Caco-2 (cell line): ENCODE measurements around the gene ZNF507. TPM values are rescaled to one million over a fixed set of nuclear protein-coding genes. Genes with fewer than 3 reads are reported as not detected.
"Not testable (repeated sequence)": the region's sequence is repeated elsewhere in the genome, so short reads cannot be mapped to it uniquely, and the experiment has no call there.

Experiments used
- BruUV-seq: library from RNA; stranded (reverse); fragments of 400-500 nt; replicated peaks from 2 replicates; lab custom pipeline; 2021; lab: Mats Ljungman, UMichigan
- CTCF ChIA-PET: fragments of 300-600 bp; sonication (Branson Sonifier 250); formaldehyde crosslinking; loops from one replicate; lab custom pipeline; 2022; ENCODE audit warnings: antibody characterized with exemption; lab: Charles Lee
- POLR2A ChIA-PET: fragments of 300-600 bp; sonication (Branson Sonifier 250); formaldehyde crosslinking; loops from one replicate; lab custom pipeline; 2022; ENCODE audit warnings: antibody characterized with exemption; lab: Charles Lee
- DNase-seq, 2 experiments: peaks; one replicate each; pipeline versions ENCODE4 v3.0.0 to v3.0.0-alpha.2; 2020 to 2022
- H3K27me3 ChIP-seq: replicated peaks from 2 replicates; pipeline ENCODE4 v1.6.0; 2011; ENCODE audit warnings: low read length; ENCODE audit not compliant: control insufficient read depth, insufficient read depth
- H3K36me3 ChIP-seq: 2 replicates; pipeline ENCODE4 v1.5.1; 2011; ENCODE audit warnings: low read length; ENCODE audit not compliant: control insufficient read depth, insufficient read depth
- H3K4me1 ChIP-seq: fragments of 250-450 bp; sonication (Bioruptor Pico); 2 replicates; pipeline ENCODE4 v1.5.1; 2020; ENCODE audit warnings: mild to moderate bottlenecking
- H3K4me3 ChIP-seq: 2 replicates; pipeline ENCODE4 v1.5.1; 2011; ENCODE audit warnings: low read depth, mild to moderate bottlenecking, control low read depth, low read length
- H3K9me3 ChIP-seq: fragments of 250-450 bp; sonication (Bioruptor Pico); 2 replicates; pipeline ENCODE4 v1.5.1; 2020; ENCODE audit warnings: mild to moderate bottlenecking, moderate library complexity
- H3K27ac Mint-ChIP-seq: one replicate; pipeline ENCODE4 v1.8.0; 2022; ENCODE audit warnings: mixed read lengths; ENCODE audit not compliant: unreplicated experiment
- H3K27me3 Mint-ChIP-seq: one replicate; pipeline ENCODE4 v1.8.0; 2022; ENCODE audit warnings: mixed read lengths; ENCODE audit not compliant: insufficient read depth, unreplicated experiment
- H3K36me3 Mint-ChIP-seq: one replicate; pipeline ENCODE4 v1.8.0; 2022; ENCODE audit warnings: mild to moderate bottlenecking, mixed read lengths; ENCODE audit not compliant: insufficient read depth, unreplicated experiment
- H3K4me1 Mint-ChIP-seq: one replicate; pipeline ENCODE4 v1.8.0; 2022; ENCODE audit warnings: low read depth, mixed read lengths; ENCODE audit not compliant: unreplicated experiment
- H3K4me3 Mint-ChIP-seq: one replicate; pipeline ENCODE4 v1.8.0; 2022; ENCODE audit warnings: mild to moderate bottlenecking, moderate library complexity, mixed read lengths; ENCODE audit not compliant: unreplicated experiment
- H3K9me3 Mint-ChIP-seq: one replicate; pipeline ENCODE4 v1.8.0; 2022; ENCODE audit warnings: mixed read lengths; ENCODE audit not compliant: unreplicated experiment
- CTCF ChIP-seq, 2 experiments: fragments of 200-600 bp in 1 of 2; IDR thresholded peaks; 1 replicate in 1 of 2; 2 replicates in 1 of 2; pipeline versions ENCODE4 v1.5.1 to v1.8.0; 2011 to 2022; ENCODE audit warnings: antibody characterized with exemption in 1 of 2, control low read depth in 1 of 2, inconsistent platforms in 1 of 2, low read depth in 1 of 2, low read length in 1 of 2, mild to moderate bottlenecking in 1 of 2, moderate library complexity in 1 of 2; ENCODE audit not compliant: insufficient read depth in 1 of 2, severe bottlenecking in 1 of 2, unreplicated experiment in 1 of 2
- intact Hi-C: fragments of 100-400 bp; cut with micrococcal nuclease; formaldehyde crosslinking; loops from one replicate; pipeline ENCODE4 v1.10.0; 2022; ENCODE audit not compliant: unreplicated experiment
- total RNA-seq: library from RNA; stranded (reverse); gene quantifications from 2 replicates; pipeline ENCODE4 v1.2.3, GENCODE V29; 2022

The ZNF507 gene
- total RNA-seq, 1 experiment from 2014 or later, result 27.4 TPM

DNA sequence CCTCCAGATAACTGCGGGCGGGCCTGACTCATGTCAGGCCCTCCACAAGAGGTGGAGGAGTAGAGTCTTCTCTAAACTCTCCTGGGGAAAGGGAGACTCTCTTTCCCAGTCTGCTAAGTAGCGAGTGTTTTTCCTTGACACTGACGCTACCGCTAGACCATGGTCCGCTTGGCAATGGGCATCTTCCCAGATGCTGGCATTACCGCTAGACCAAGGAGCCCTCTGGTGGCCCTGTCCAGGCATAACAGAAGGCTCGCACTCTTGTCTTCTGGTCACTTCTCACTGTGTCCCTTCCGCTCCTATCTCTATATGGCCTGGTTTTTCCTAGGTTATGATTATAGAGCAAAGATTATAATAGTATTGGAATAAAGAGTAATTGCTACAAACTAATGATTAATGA is 31.7 kb downstream of the ZNF507 start:
- H3K27ac Mint-ChIP-seq, H3K9me3 ChIP-seq, H3K27me3 Mint-ChIP-seq, BruUV-seq, H3K4me3 ChIP-seq, H3K4me3 Mint-ChIP-seq, H3K27me3 ChIP-seq, POLR2A ChIA-PET, H3K36me3 ChIP-seq, H3K9me3 Mint-ChIP-seq, CTCF ChIA-PET: not testable (repeated sequence)
- intact Hi-C loops, result loop anchor here (1.0 to 5.0 kb wide), 2 partner anchors 37 to 90 kb away; no protein-coding TSS in a partner anchor
- H3K4me1 Mint-ChIP-seq, result peaks cover 40% of the 10 kb centered on the region
- TF ChIP-seq CTCF (IDR thresholded peaks at IDR 0.05; ENCODE audit: insufficient read depth in 1 of 2, low read depth in 1 of 2, low read length in 1 of 2, severe bottlenecking in 1 of 2, unreplicated experiment in 1 of 2), result peak; percentile 16 to 58
- peaks cover 33% of the 10 kb centered on the region for H3K4me1 ChIP-seq
- peak; percentile 43 to 44 for DNase-seq
- H3K36me3 Mint-ChIP-seq, result peaks cover 58% of the 10 kb centered on the region

GRCh38 chr19:32380269-32380668 is 34.9 kb downstream of the ZNF507 start:
- H3K4me3 ChIP-seq, result no peak overlapping the region
- Mint-ChIP-seq H3K9me3 (no peaks in the 10 kb centered on the region), H3K27ac (no peak overlapping the region), H3K36me3 (peaks cover 42% of the 10 kb centered on the region), H3K4me3 (no peak overlapping the region), H3K27me3 (no peaks in the 10 kb centered on the region), H3K4me1 (peaks cover 9% of the 10 kb centered on the region)
- DNase-seq, result no peak
- no peak for TF ChIP-seq CTCF (IDR thresholded peaks at IDR 0.05; ENCODE audit: insufficient read depth in 1 of 2, low read depth in 1 of 2, low read length in 1 of 2, severe bottlenecking in 1 of 2, unreplicated experiment in 1 of 2)
- H3K27me3 ChIP-seq, result no peaks in the 10 kb centered on the region
- ChIA-PET CTCF (no interaction called here), POLR2A (no interaction called here)
- H3K9me3 ChIP-seq, result no peaks in the 10 kb centered on the region
- no TSS peak for BruUV-seq
- intact Hi-C loops, result no loop called here
- H3K36me3 ChIP-seq, result no peaks in the 10 kb centered on the region; the same call in none of the 2 replicates
- peaks cover 8% of the 10 kb centered on the region for H3K4me1 ChIP-seq

- H3K9me3 ChIP-seq, result no peaks in the 10 kb centered on the region
- no TSS peak for BruUV-seq
- no peak for TF ChIP-seq CTCF (IDR thresholded peaks at IDR 0.05; ENCODE audit: insufficient read depth in 1 of 2, low read depth in 1 of 2, low read length in 1 of 2, severe bottlenecking in 1 of 2, unreplicated experiment in 1 of 2)
- CTCF ChIA-PET, result interaction anchor here (1.3 kb wide), 1 partner anchor 48 kb away, joined by 4 read pairs; no protein-coding TSS in a partner anchor
- peaks cover 7% of the 10 kb centered on the region for H3K4me1 ChIP-seq
- Mint-ChIP-seq H3K9me3 (no peaks in the 10 kb centered on the region), H3K27me3 (no peaks in the 10 kb centered on the region), H3K4me1 (peaks cover 4% of the 10 kb centered on the region), H3K27ac (no peak overlapping the region), H3K36me3 (peaks cover 27% of the 10 kb centered on the region), H3K4me3 (no peak overlapping the region)
- H3K4me3 ChIP-seq, result no peak overlapping the region
- no peaks in the 10 kb centered on the region; the same call in 1 of the 2 replicates for H3K36me3 ChIP-seq
- POLR2A ChIA-PET, result interaction anchor here (0.6 kb wide), 1 partner anchor 18 kb away, joined by 3 read pairs; no protein-coding TSS in a partner anchor
- no peaks in the 10 kb centered on the region for H3K27me3 ChIP-seq
- intact Hi-C loops, result no loop called here
- no peak for DNase-seq
Measured at GRCh38 chr19:32387701-32388392, 42.4 kb downstream of the ZNF507 start.
